ENCODE measurements around the gene FRMD4B.
A peak's percentile ranks its signal among the peaks of the same experiment; 100 is the strongest.

The FRMD4B gene

DNA sequence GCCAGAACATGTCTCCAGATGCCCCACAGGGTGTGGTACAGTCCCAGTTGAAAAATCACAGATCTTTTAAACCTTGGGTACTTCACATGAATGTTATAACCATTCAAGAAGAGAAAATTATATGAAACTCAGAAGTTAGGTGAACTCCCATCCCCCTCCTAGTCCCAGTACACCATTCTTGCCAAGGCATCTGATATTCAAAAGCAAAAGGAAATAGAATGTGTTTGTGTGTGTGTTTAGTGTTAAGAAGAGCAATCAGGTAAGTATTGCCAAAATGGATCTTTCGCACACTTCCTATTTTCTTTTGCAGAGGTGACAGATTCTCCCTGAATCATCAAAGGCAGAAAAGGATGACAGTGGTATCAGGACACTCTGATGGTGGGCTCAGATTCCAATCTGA is 219.4 kb downstream of the FRMD4B start:
- no peak for DNase-seq

DNA sequence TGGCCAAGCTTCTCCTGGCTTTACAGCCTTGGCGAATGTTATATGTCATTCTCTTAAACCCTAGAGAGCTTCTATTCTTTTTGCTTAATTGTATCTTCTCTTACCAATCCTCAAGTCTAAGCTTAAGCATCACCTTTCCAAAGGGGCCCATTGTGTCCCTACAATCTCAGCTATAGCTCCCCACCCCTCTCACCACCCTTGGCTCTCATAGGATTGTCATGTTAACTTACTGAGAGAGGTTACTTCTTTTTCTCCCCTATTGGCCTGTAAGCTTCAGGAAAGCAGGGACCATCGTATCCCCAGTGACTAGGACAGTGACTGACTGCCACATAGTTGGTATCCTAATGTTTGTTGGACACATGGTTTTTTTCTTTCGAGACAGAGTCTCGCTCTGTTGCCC is 220.1 kb downstream of the FRMD4B start:
- no peak for DNase-seq

DNA sequence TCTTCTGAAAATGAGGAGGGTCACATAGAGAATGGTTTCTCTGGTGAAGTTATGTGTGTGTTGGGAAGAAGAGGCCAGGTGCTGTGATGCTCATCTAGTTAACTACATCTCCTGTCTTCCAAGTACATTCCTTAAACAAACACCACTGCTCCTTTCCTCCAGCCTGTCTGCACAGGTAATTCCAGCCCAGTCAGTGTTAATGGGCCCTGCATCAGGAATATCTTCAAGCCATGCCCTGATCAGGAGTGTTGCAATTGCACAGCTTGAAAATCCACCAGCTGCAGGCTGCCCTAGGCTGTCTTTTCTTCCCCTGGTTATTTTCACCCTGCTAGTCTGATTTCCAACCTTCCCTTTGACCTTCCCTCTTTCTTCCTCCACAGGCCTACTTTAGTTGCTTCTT is 221.6 kb downstream of the FRMD4B start:
- DNase-seq = no peak

DNA sequence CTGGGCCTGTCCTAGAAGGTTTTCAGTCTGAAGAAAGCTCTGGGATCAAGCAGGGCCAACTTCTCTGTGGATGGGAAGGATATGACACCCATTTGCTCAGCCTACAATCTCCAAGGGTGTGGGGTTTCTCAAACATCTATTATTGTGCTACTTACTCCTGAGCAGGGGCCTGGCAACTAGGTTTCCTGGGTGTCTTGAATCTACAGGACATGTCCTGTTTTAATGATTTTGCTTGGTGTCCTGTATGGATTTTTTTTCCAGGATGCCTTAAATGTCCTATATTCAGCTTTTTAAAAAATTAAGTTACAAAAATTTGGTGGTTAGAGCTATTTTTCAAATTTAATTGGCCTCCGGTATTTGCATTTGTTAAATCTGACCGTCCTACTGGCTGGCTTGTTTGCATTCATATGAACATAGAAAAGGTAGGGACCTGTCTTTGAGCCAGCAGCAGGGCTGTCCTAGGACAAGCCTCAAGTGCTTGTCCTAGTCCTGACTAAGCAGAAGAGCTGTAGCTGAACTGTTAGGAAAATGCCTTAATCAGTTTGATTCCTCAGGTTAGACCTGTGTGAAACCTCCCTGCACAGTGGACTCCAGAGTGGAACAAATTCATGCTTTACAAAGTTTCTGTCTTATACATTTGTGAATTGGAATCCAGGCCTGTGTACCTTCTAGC is 223.4 kb downstream of the FRMD4B start:
- DNase-seq = no peak

DNA sequence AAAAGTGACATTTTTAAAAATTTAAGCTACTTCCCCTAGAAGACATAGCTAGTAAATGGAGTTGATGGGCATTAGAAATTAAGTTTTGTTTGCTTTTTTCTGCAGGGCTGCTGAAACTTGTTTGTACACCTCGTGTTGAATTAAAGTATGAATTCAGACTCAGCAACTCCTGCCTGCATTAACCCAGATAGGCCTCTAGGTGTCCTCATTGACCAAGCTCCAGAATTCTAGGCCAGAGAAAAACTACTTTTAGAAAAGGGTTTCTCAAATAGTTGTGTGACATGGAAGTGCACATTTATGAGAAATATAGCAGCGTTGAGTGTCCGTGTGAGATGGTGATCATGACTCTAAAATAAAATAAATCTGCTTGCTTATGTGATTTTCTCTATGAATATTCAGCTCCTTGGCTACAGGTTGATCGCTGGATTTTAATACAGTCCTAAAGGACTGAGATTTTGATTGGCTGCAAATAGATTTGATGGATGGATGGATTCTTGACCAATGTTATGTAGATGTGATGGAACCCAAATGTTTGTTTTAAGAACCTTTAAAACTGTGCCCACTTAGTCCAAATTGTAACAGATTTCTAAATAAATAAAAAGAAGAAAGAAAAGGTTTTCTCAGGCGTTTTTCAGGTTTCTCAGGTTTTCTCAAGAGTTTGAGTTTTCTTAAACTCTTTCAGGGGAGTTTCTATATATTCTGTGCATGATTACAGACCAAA is 224.1 kb downstream of the FRMD4B start:
- peak; percentile 7 for DNase-seq

DNA sequence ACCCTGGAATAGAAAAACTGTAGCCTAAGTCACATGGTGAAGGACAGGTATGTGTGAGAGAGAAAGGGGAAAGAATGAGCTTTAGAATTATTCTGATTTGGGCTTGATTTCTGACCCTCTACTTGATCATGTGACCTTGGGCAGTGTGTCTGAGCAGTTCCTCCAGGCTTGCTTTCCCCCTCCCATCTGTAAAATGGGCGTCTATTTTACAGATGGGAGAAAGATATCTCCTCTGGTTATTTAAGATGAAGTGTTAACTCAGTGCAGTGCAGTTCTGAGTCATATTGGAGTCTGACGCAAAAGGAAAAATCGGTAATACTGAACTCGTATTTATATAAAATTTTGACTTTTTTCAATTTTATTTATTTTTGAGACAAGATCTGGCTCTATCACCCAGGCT is 225.4 kb downstream of the FRMD4B start:
- DNase-seq = no peak

DNA sequence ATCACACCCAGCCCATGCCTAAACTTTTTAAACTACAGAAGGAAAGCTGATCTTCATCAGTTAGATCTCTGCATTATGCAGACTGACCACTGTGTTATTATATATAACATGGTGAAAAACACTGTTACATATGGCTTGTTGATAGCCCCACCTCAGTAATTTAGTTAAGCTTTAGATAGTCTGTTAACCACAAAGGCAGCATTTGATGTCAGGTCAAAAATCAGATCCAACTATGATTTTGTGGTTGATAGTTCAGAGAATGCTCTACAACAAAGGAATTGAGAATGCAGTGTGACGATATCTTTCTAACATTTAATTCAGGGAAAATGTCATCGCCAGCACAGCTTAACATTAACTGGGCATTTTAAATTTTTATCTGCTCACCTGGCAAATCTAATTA is 225.8 kb downstream of the FRMD4B start:
- no peak for DNase-seq

DNA sequence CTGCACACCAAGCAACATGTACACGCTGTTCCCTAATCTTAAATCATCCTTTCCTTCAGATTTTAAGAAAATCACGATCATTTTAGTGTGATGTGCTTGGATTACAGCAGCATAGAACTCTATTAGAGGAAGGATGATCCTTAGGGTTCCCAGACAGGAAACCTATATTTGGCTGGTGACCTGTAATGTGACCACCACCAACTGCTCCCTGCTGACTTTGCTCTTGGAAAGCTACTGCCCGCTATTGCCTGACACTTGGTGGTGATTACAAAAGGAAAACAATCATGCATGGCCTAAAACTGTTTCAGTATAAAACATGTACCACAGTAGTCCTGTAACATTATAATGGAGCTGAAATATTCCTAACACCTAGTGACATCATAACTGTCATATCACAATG is 236.3 kb downstream of the FRMD4B start:
- DNase-seq = no peak

DNA sequence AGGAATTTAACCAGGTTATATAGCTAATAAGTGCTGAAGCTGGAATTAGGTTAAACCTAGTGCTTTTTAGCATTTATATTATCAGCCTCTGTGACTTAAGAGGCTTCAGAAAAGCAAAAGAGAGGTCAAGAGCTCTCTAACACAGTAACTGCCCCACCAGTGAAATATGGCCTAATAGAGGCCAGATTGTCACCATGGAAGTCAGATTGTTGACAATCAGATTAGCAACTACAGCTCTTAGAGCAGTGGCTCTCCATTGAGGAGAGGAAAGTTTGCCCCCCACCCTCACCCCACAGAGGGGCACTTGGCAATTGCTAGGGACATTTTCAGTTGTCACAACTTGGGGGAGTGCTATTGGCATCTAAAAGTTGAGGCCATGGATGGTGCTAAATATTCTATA is 240.2 kb downstream of the FRMD4B start:
- no peak for DNase-seq

DNA sequence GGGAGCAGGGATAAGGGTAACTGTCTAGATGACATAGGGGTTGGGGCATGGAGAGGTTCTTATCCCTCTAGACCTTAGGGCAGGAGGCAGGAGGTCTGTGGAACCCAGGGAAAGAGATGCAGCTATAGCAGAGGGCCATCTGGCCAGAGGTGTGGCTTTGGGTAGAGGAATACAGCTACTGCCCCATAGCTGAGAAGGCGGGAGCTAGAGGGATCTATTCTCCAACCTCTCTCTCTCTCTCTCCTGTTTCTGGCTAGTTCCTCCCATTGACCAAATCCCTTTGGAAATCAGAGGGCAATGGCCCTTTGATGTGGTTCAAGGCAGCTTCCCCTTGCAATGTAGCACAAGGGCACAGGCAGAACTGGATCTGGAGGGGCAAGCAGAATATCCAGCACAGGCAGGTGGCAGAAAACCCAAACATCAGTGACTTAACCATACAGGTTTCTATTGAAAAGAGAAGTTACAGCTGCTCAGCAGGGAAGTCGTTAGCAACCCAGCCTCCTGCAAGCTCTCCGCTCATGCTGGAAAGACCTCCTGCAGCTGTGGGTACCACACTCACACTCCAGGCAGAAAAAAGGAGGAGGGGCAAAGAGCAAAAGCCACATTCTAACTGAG is 241.2 kb downstream of the FRMD4B start:
- no peak for DNase-seq

DNA sequence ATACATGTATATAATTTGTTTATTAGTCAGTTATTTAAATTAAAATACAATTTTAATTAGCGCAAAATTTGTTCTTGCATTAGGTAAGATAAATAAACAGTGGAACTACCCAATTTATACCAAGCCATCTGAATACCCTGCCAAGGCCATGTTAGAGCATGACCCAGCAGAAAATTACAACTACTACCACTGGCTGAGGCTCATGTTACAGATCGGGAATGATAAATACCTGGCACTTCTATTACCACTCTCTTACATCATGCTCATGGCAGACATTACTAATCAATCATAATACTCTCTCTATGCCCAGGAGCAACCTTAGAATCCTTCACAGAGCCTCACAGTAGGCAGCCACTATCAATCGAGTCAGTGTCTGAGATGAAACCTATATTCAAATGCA is 242.3 kb downstream of the FRMD4B start:
- DNase-seq = no peak

DNA sequence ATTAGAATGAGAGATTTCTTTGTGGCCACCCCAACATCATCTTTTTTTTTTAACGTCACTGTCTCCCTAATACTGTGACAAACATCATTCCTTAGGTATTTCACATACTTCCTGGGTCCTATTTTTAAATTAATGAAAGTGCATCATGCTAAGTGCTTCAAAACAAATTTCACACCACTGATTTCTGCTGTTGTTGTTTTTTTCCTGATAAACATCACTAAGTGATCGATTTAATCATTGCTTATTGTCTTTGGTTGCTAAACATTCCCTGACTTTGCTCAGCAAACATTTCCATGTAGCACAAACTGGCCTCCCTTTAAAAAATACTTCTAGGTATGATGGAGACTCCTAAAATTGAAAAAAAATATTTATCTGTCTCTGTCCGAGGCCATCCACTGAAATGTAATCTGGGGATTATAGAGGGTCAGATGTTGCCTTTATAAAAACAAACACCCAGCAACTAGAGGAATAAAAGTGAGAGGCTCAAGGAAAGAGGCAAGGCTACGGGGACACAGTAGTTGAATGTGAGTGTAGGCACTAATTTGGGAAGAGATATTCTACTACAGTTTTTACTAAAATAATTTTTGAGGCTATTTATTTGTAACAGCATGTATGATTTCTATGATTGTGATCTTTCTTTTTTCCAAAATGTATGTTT is 243.0 kb downstream of the FRMD4B start:
- DNase-seq = no peak

DNA sequence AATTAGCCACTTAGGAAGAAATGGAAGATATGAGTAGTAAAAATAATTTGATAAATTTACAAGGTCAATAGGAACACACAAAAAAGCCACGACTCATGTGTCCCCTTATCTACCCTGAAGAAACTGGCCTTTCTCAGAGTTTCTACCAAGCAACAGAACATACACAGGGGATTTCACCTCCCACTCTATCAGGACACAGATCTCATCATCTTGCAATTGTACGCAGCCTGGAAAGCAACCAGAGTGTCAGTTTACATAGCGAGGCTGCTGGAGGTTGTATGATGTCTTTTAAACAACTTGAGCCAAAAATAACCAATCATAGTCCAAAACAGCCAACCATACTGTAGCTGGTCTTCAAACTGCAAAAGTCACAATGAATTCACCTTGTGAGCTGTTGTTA is 243.8 kb downstream of the FRMD4B start:
- no peak for DNase-seq

DNA sequence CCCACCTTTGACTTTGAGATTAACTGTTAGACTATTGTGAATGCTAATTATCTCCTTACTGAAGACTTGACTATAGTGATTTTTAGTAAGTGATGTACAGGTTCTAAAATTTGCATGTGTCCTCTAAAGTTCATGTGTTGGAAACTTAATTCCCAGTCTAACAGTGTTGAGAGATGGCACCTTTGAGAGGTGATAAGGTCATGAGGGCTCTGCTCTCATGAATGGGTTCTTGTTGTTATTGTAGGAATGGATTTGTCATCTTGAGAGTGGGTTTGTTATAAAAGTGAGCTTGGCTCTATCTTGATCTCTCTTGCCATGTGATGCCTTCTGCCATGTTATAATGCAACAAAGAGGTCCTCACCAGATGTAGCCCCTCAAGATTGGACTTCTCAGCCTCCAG is 244.6 kb downstream of the FRMD4B start:
- DNase-seq = no peak

DNA sequence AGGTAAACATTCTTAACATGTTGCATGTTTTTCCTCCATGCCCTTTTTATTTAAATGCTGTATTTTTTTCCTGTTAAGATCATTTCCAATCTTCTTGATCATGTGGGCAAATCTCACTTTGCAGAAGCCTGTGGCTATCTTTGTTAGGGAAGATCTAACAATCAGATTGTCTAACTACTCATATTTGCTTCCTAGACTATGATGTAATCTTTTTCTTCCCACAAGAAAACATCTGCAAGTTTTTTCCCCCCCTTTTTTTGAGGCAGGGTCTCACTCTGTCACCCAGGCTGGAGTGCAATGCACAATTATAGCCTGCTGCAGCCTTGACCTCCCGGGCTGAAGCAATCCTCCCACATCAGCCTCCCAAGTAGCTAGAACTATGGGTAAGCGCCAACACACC is 248.5 kb downstream of the FRMD4B start:
- no peak for DNase-seq

DNA sequence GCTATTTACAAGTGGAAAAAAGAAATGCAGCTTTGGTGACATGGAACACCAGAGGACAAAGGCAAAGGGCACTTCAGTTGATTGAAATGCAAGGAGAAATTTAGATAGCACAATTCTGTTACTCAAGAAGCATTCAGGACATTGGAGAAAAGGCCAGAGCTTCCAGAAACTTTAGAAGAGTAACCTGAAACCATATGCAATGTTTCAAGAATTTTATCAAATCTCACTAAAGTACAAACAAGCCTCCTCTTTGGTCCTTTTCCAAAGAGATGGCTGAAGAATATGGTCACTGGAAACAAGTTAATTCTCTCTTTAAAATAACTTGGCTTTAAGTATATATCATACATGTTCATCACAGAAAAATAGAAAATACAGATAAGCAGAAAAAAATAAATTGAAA is 248.9 kb downstream of the FRMD4B start:
- no peak for DNase-seq

DNA sequence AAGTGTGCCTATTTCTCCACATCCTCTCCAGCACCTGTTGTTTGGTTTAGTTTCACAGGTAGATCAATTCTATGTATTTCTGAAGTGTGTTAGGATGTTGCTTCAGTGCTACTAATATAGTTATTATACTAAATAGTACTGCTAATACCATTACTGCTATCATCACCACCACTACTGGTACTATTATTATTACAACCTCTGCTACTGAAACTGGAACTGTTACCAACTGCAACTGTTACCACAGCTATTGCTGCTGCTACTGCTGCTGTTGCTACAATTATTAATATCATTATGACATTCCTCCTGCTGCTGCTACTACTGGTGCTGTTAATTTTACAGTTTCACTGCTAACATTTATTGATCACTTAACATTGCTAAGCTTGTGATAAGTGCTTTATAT is 255.2 kb downstream of the FRMD4B start:
- DNase-seq = no peak

DNA sequence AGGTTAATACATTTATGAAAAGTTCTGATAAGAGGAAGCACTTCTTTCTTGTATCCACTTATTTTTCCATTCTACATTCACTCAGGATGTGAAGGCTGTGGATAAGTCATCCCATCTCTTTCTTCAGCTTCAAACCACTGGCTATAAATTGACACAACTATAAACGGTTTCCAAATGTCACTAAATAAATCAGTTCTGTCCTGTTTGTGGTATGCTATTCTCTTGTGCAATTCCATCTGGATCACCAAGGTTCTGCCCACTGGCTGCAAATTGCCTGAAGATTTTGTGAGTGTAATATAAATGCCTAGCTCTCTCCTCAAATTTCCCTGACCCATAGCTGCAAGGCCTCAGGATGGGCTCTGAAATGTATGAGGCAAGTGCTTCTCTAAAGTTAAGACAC is 256.4 kb downstream of the FRMD4B start:
- DNase-seq = no peak

DNA sequence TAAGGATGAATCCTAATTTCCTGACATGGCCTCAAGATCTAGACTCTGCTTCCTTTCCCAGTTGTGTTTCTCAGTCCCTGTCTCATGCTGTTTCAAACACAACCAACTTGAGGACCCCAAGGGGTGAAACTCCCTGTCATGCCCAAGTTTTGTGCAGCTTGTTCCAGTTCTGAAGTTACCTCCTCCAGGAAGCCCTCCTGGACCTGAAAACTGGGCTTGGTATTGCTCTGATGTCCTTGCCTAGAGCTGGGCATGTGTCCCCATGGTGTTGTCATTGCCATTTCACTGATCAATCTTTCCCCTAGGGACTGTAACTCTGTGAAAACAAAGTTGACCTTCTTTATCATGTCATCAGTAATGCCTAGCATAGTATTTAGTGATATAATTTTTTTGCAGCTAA is 257.4 kb downstream of the FRMD4B start:
- DNase-seq = no peak

DNA sequence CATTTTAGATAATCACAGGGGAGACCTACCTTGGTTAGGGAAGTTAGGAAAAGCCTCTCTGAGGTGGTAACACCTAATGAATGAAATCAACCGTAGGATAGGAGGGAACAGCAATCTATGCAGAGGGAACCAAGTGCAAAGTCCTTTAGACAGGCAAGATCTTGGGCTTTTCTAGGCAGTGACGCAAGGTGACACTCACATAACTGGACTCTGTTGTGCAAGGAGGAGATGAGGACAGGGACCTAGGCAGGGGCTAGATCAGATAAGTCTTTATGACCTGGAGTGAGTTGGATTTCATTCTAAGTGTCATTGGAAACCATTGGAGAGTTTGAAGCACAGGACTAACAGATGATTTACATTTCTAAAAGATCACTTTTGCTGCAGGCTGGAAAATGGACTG is 258.9 kb downstream of the FRMD4B start:
- no peak for DNase-seq

DNA sequence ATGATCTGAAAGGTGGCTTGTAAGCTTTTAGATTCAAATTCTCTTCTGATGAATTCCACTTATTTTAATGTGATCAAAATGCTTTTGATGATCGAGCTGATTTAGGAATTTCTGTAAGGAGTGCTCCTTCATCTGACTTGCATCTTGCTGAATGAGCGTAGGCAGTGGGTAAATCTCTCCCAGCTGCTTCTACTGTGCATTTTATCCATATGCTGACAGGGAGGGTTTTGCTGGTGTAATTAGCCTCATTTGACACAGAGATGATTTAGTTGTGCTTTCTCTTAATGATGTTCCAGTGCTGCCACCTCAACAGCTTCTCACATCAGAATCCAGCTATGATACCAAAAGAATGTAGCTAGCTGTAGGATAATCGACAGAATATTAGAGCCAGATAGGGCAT is 259.7 kb downstream of the FRMD4B start:
- DNase-seq = no peak

DNA sequence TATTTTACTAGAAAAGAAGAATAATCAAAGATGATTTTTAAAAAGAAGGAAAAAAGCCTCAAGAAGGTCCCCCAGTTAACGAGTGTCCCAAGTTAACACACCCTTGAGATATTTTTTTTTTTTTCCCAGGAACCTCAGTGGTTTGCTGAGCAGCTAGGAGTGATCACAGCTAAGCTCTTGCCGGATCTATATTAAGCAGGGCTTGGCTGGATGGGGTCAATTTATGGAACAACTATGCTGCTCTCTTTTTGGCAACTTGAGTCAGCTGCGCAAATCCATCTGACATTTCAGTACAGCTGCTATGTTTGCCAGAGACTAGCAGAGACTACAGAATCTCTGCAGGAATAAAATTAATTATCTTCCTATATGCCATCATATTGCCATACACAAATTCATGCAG is 263.5 kb downstream of the FRMD4B start, which contains the start of gene LMOD3:
TSS of gene LMOD3 (minus strand) at position 193 of the 400 bp plus-strand sequence. CDS start 209 bp downstream, outside the sequence.
- DNase-seq = no peak

DNA sequence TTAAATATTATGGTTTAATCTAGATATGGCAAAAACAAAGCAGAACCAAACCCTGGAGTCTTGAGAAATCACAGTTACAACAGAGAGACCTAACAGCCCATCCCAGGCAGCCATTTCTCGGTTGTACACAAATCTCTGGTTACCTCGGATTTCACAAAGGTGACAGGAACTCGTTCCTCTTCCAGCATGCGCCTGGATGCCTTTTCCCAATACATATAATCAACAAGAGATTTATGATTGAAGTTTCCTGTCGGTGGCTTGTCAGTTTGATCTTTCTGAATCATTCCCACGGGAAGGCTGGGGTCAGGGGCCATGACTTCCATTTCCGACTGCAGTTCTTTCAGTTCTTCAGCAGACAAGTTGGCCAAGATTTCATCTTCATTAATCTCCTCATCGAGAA is 263.9 kb downstream of the FRMD4B start:
- DNase-seq = no peak

DNA sequence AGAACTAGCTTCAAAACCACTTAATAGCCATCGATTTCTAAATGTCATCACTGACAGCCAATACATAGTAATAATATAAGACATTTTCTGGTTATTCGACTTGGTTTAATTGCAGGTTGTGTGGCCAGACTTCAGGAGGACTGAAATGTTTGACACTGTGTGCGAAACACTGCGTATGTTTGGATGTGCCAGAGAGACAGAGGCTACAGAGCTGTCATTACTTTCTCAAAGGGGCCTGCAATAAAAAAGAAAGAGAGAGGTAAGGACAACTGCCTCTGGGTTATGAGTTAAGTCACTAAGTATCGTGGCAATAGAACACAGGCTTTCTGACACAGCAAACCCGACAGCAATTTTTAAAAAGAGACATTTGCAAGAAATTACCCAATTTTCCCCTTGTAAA is 264.4 kb downstream of the FRMD4B start:
- no peak for DNase-seq
